Measurements from ENCODE around the gene COL21A1.

Gene COL21A1

DNA sequence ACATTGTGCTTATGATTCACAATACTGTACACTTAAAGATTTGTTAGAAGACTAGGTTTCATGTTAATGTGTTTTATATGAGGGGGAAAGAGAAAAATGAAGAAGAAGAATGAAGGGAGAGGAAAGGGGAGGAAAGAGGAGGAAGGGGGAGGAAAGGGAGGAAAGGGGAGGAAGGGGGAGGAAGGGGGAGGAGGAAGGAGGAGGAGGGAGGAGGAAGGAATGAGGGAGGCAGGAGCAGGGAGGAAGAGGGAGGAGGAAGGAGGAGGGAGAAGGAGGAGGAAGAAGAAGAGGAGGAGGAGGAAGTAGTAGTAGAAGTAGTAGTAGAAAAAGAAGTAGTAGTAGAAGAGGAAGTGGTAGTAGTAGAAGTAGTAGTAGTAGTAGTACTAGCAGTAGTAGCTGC, 70.6 kb downstream of the COL21A1 start:
- no peak for DNase-seq

- no peak for DNase-seq
Observed at GRCh38 chr6:56173228-56173627, 74.2 kb downstream of the COL21A1 start.

DNA sequence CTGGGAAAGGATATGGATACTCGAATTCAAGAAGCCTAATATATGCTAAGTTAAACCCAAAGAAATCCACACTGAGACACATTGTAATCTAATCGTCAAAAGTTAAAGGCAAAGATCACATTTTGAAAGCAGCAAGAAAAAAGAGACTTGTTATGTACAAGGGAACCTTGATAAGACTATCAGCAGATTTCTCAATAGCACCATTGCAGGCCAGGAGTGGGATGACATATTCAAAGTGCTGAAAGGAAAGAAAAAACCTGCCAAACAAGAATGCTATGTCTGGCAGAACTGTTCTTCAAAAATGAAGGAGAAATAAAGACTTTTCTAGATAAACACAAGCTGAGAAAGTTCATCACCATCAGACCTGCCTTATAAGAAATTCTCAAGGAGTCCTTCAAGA, 75.2 kb downstream of the COL21A1 start:
- no peak for DNase-seq

GRCh38 chr6:56169366-56169765, 78.0 kb downstream of the COL21A1 start:
- DNase-seq = no peak

DNA sequence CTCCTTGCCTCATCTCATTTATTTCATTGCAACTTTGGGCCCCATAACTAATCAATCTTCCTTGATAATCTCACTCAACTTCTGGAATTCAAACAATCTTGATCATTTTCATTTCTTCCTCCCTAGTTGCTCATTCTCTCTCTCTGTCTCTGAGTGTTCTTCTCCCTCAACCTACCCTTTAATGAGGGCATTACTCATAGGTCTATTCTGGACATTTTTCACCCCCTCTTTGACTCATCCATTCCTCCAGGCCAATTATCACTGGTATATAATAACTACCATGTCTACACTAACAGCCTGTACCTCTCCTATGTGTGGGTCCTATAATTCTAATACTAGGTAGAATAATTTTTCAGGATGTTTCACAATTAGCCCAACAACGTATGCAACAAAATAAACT, 78.8 kb downstream of the COL21A1 start:
- no peak for DNase-seq

GRCh38 chr6:56162081-56162480, 85.3 kb downstream of the COL21A1 start:
- DNase-seq = no peak

DNA sequence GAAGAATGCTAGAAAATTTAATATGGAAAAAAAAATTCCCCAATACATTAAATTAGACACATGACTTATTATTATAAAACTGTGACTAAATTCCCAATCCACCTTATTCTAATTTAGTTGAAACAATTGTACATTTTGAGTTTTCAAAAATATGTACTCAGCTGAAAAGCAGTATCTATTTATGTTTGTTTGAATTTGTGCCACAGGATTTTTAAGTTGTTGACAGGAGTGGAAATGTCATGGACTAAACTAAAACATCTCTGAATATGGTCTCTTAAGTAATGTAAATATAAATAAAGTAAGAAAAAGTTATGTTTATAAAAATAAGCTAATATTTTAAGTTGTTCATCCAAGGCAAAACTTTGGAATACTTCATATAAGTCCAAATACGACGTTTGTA, 86.9 kb downstream of the COL21A1 start:
- DNase-seq = no peak

DNA sequence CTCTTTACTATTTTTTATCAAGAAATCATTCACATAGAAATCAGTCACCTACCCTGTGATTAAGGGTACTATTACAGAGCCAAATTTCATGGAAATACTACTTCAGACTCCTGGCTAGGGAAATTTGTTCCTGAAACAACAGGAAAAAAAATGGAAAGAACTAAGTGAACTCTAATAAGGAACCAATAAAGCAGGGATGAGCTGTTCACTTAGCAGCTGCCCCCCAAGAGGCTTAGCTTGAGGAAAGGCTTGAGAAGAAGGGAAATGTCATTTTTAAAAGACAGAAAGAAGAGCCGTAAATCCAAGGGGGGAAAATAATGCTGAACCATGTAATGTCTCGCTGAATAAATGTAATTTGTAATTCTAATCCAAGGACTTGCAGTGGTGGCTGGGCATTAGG, 88.8 kb downstream of the COL21A1 start:
- DNase-seq = no peak

GRCh38 chr6:56156643-56157042, 90.7 kb downstream of the COL21A1 start:
- DNase-seq = no peak

DNA sequence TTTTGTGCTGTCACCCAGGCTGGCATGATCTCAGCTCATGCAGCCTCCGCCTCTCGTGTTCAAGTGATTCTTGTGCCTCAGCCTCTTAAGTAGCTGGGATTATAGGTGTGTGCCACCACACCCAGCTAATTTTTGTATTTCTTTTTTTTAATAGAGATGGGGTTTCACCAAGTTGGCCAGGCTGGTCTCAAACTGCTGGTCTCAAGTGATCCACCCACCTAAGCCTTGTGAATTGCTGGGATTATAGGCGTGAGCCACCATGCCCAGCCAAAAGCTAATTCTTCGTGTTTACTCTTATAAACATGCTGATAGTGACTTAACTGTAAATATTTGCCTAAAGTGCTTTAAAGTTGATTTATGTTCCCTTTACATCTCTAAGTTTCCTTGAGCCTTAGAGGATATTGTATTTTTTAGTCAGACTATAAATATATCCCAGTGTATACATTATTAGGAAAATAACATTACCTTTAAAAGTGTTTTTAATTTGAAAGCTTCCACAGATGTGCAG, 91.7 kb downstream of the COL21A1 start:
- no peak for DNase-seq

GRCh38 chr6:56154076-56154475, 93.3 kb downstream of the COL21A1 start:
- DNase-seq = no peak

- no peak for DNase-seq
Observed at GRCh38 chr6:56152611-56153010, 94.8 kb downstream of the COL21A1 start.

GRCh38 chr6:56151609-56152224, 95.7 kb downstream of the COL21A1 start:
- DNase-seq = no peak

GRCh38 chr6:56148488-56149186, 98.7 kb downstream of the COL21A1 start:
- DNase-seq = no peak

GRCh38 chr6:56147766-56148165, 99.6 kb downstream of the COL21A1 start:
- no peak for DNase-seq

DNA sequence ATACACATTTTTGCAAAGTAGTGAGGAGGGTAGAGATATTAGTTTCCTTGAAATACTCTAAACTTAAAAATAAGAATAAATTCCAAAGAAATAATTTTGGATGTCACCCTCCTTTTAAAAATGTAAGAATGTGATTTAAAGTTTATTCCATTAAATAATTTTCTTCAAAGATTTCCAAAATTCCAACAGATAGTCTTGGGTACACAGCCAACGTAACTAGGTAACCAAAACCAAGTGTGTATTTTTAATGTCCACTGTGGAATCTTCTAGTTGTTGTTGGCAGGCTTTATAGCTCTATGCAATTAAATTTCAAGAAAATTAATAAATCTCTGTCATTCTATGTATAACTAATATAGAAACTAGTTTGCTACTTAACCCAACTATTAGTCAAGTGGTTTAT, 101.3 kb downstream of the COL21A1 start:
- no peak for DNase-seq

GRCh38 chr6:56145616-56146015, 101.8 kb downstream of the COL21A1 start:
- no peak for DNase-seq

DNA sequence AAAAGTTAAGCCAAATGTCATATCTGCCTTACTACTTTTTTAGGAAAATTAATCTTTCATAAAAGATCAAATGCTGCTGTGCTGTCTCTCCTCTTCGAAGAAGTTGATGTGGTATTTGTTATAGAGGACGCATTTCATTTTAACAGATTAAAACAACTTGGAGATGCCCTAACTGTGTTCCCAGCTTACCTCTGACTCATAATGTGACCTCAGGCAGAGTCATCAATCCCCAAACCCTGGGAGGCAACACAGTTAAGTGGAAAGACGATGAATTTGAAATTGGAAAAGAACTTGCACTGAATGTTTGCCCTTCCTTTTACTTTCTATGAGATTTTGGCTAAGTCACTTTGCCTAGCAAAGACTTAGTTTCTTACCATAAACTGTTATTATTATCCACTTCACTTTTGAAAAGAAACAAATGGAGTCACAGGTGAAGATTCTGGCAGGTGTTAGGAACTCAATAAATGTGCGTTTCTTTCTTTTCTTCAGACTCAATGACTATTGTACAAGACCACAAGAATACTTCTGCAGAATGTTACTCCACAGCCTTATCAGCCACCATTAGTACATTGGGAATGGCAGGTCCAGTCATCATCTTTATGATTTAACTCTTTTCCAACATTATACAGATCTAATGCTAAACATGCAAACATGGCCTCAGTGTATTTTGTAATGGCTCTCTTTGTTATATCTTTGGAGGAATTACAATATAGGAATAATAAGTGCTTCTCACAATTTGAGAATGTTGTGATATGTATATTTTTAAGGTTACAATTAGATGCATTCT, 102.6 kb downstream of the COL21A1 start:
- DNase-seq = no peak

GRCh38 chr6:56143796-56144195, 103.6 kb downstream of the COL21A1 start:
- no peak for DNase-seq

- no peak for DNase-seq
Observed at GRCh38 chr6:56140090-56140489, 107.3 kb downstream of the COL21A1 start.

DNA sequence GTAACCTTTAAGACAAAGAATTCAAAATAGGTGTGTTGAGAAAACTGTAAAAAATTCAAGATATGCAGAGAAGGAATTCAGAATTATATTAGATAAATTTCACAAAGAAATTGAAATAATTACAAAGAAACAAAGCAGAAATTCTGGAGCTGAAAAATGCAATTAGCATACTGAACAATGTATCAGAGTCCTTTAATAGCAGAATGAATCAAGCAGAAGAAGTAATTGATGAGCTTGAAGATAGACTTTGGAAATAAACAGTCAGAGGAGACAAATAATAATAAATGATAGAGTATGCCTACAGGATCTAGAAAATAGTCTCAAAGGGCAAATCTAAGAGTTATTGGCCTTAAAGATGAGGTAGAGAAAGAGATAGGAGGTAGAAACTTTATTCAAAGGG, 131.7 kb downstream of the COL21A1 start:
- DNase-seq = no peak

DNA sequence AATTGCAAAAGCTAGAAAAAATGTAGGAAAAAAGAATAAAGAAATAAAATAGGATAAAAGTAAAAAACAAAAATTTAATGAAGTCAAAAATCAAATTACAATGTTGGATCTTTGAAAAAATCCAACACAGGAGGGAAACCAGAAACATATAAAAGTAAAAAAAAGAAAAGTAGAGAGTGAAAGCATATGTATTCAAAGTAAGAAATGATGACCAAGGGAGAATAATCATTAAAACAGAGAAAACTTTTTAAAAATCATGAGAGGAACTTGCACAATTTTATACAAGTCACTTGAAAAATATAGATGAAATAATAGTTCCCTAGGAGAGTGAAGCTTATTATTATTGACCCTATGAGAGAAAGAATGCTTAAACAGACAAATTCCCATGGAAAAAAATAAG, 138.2 kb downstream of the COL21A1 start:
- no peak for DNase-seq

- DNase-seq = no peak
Observed at GRCh38 chr6:56106231-56106630, 141.1 kb downstream of the COL21A1 start.

GRCh38 chr6:56104591-56104990, 142.8 kb downstream of the COL21A1 start:
- no peak for DNase-seq

Measured in activated CD8-positive, alpha-beta memory T cell treated with anti-CD3 and anti-CD28 coated beads, Interleukin-2, amount 50 U/mL, for 48 hours (primary cell).